Measurements from ENCODE around the gene TRIB2.

The TRIB2 gene

DNA sequence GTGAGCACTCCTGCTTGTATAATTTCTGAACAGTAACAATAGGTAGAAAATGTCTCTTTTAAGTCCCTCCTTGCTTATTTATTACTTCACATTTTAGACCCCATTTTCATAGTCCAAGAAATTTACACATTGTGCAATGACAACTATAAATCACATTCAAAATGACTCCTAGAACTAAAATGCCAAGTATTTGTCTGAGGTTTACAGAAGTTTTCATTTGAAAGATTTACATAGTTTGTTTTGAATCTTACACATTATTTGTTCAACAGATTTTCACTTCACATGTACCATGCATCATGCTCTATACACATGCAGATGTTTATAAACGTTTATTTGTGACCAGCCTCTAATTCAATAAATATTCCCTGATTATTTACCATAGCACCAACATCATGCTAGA, 15.7 kb upstream of the TRIB2 start:
- no peak for DNase-seq (ENCODE audit: low read depth)

DNA sequence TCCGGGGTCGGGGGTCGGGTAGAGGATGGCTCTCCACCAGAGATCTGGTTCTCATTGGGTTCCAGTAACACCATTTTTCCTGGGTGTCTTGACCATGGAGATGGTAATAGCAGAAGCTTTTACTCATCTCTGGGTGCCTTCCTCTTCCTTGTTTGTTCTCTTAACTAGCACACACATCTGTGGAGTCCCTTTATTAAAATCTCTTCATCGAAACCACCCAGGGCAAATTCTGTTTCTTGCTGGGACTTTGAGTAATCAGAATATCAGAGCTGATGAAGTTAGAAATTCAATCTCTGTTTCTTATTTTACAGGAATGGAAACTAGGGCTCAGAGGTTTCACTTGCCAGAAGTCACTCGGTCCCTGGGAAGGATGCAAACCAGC, 15.0 kb upstream of the TRIB2 start:
- no peak for DNase-seq (ENCODE audit: low read depth)

DNA sequence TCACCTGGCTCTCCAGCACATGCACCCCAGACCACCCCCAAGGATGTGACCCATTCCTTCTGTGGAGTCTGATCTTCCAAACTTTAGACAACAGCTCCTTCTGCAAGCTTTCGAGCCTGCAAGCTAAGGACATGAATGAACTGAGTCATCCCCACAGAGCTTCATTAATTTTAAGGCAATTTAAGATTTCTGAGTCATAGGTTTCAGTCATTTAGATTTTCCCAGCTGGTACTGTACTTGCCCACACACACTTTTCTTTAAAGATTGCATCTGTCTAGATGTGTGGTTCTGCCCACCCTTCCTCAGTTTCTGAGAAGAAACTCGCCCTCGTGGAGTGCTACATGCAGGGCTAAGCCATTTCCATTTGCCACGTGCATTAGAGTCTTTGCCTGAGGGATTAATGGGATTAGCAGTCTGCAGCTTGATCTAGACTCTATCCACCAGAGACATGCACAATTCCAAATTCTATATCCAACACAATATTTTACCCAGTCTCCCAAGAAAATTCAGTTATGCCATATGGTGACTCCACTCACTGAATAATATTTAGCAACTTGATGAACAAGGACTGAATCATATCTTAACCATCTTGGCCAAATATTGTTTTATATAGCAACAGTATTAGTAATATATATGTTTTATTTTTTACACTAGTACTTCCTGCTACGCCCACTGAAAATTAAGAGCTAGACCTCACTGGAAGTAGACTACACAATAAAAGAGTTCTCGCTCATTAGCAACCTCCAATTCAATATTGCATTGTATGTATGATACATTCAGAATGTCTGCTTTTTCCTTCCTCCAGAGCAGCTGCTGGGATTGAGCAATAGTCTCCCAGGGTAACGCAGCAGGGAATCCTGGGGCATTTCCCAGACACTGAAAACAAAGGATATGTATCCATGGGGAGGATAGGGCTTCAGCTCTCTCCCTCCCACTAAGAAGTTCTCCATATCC, 14.3 kb upstream of the TRIB2 start:
- no peak for DNase-seq (ENCODE audit: low read depth)

DNA sequence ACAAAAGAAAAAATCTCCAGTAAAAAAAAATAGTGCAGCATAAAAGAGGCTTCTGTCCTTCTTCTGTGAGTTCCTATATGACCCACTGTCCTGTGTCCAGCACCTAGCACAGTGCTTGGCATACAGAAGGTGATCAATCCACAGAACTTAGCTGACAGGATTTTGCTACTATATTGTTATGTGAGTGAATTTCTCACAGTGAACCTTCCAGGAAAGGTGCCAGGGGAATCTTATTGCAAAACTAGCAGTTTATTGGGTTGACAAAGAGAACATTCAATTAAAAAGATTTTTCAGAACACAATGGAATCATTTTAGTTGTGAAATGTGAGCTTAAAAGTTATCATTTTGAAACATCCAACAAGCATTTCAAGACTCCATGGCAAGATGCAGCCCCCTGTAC, 12.4 kb upstream of the TRIB2 start:
- DNase-seq (ENCODE audit: low read depth), result no peak

DNA sequence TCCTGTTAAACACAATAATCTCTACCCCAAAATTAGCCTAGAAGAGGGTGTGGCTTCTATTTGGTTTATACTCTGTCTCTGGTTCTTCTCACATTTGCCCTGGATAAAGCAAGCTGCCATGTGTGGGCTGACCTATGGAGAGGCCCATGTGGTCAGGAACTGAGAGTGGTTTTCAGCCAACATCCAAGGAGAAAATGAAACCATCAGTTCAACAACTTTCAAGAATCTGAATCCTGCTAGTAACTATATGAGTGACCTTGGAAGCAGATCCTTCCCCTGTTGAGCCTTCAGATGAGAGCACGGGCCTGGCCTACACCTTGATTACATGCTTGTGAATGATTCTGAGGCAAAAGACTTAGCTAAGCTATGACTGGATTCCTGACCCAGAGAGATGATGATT, 11.5 kb upstream of the TRIB2 start:
- no peak for DNase-seq (ENCODE audit: low read depth)

DNA sequence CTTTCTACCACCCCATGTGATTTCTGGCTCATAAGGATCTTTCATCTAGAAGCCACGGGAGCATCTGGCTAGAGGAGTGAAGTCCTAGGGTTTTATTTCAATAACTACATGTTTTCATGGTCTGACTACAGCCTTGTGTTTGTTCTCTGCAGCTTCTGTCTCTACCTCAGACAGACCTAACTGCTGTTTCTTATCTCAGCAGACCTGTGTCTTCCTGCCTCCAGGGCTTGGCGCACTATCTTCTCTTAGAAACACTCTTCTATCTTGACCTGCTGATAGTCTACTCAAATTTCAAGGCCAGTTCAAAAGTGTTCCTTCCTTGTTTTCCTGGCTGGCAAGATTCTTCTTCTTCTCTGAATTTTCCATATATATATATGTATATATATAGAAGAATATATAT, 11.0 kb upstream of the TRIB2 start:
- no peak for DNase-seq (ENCODE audit: low read depth)

DNA sequence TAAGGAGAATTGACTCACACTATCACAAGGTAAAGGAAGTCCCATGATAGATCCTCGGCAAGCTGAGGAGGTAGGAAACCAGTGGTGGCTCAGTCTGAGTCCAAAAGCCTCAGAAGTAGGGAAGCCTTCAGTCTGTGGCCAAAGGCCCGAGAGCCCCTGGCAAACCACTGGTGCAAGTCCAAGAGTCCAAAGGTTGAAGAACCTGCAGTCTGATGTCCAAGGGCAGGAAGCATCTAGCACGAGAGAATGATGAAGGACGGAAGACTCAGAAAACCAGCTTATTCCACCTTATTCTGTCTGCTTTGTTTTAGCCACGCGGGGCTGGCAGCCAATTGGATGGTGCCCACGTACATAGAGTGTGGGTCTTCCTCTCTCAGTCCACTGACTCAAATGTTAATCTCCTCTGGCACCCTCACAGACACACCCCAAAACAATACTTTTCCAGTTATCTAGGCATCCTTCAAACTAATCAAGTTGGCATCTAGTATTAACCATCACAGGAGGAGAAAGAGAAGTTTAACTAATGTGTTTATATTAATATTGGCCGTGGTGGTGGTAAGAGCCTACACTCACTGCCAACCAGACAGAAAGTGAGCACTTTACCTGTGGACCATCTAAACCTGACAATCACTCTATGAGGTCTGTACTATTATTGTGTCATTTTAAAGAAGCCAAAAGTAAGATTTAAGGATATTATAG, 8.1 kb upstream of the TRIB2 start:
- DNase-seq (ENCODE audit: low read depth), result no peak

DNA sequence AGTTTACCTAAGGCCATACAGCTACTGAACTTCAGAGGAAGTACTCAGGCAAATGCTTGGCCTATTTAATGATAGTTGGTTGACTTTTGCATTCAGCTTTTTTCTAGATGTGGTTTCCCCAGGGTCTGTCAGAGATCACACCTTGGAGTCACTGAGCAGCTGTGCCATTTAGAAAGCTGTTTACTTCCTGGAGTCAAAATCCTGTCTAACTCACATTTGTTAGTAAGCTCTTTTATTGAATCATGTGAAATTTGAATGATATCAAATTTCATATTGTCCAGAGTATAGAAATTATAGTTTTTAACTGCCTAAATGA, 7.6 kb upstream of the TRIB2 start:
- DNase-seq (ENCODE audit: low read depth), result no peak

DNA sequence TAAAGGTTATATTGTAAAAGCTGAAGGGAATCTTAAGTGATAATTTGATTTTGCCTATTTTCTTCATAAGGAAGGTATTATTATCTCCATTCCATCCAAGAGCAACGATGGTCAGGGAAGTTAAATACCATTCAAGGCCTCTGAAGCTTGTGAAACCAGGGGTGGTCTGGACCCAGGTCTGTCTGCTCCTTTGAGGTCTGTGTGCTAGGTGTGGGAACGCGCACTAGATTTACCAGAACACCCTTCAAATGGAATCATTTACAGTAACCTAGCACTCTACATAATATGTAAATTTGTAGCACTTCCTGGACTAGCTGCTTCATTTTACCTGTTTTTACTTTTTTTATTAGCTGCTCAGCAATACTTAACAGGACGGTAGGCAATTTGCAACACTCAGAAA, 6.4 kb upstream of the TRIB2 start:
- DNase-seq (ENCODE audit: low read depth), result no peak

DNA sequence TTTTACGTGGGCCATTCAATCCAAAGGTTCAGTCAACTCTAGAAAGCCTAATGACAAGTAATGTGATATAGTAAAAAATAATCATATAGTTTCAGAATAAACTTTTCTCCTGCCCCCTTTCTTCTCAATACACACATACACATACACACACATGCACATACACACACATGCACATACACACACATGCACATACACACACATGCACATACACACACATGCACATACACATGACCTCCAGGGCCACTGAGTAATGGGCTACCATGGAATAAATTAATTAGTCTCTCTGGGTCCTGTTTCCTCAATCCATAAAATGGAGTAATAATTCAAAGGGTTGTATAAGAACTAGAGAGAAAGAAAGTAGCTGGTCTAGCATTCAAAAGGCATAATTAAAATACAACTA, 5.4 kb upstream of the TRIB2 start:
- DNase-seq (ENCODE audit: low read depth), result no peak

DNA sequence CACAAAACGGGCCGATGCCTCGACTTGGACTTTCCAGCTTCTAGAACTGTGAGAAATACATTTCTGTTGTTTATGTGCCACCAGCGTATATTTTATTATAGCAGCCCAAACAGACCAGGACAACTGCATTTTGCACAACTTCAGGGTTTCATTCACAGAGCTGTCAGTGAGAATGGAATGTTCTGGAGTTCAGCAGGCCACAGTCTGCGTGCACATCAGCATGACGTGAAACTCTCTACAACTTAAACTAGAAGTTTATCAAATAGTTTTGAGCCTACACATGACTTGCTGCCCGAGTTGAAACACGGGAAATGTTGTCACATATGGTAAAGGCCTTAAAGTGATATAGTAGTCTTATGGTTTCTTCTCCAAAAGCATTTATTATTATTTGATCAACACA, 3.9 kb upstream of the TRIB2 start:
- no peak for DNase-seq (ENCODE audit: low read depth)

DNA sequence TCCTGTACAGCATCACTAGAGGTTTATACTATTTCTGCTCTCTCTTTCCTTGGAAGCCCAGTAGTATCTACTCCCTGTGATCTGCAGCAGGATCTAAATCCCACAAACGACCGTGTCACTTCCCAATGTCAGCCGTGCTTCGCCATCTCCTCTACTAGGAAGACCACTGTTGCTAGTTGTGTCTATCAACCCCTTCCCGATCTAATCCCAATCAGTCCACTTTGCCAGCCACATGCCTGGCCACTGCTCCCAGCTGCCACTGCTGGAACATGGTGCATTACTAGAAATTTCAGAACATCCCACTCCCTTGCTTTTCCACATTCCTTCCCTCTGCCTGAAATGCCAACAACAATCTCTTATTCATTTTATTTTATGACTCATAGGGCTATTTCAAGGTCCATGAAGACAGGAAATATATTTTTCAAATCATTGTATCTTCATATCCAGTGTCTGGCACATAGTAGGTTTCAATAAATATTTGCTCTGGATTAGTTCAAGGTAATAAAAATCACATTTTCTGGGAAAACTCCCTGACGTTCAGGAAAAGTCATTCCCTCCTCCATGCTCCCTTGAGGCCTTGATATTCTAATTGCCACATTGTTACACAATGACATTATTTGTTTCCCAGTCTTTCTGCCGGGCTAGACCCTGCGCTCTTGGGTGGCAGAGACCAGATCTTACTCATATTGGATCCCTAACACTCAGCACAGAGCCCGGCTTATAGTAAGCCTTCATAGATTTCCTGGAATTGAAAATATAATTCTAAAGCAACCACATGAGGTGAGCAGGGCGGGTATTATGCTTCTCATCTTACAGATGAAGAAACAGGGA, 2.1 kb upstream of the TRIB2 start:
- no peak for DNase-seq (ENCODE audit: low read depth)

DNA sequence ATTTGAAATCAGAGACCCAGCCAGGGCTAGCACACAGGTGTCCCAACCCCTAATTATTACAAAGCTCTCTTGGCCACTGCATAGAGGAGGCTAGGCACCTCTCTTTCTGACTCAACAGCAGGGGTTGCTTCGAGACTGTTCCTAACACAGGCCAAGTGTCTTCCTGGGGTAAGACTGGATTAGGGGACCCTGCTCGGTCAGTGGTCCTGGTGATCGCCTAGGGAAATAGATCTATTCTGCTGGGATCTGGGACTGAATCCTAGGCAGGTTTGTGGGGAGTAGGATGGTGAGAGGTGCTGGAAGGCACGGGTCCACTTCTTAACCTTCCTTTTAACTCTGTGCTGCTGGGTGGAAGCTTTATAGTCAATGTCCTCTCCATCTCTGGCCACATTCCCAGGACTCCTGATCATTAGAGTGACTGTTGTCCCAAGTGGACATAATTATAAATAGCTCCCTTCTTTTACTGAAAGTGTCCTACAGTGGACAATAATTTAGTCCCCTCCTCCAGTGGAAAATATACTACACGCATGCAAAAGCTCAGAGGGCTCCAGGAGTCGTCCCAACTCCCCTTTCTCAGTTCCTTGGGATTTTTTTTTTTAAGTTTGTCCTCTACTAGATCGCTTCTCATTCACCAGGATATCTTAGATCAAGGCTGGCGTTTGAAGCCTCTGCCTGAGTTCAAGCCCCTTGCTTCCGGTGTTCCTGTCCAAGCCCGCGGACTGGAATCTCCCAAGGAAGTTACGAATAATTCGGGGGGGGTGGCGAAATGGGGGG, 1.3 kb upstream of the TRIB2 start:
- no peak for DNase-seq (ENCODE audit: low read depth)

DNA sequence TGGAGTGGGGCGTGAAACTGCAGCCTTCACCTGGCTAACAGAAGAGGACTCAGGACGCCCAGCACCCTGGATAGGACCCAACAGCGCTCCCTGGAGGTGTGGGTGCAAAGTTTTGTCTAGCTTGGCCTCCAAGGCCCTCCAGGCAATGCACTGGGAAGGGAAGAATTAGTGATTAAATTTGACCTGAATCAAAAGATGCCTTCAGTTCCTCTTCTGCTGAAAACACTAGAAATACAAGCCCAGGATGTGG, 779 bp upstream of the TRIB2 start:
- DNase-seq (ENCODE audit: low read depth), result peak; percentile 69

DNA sequence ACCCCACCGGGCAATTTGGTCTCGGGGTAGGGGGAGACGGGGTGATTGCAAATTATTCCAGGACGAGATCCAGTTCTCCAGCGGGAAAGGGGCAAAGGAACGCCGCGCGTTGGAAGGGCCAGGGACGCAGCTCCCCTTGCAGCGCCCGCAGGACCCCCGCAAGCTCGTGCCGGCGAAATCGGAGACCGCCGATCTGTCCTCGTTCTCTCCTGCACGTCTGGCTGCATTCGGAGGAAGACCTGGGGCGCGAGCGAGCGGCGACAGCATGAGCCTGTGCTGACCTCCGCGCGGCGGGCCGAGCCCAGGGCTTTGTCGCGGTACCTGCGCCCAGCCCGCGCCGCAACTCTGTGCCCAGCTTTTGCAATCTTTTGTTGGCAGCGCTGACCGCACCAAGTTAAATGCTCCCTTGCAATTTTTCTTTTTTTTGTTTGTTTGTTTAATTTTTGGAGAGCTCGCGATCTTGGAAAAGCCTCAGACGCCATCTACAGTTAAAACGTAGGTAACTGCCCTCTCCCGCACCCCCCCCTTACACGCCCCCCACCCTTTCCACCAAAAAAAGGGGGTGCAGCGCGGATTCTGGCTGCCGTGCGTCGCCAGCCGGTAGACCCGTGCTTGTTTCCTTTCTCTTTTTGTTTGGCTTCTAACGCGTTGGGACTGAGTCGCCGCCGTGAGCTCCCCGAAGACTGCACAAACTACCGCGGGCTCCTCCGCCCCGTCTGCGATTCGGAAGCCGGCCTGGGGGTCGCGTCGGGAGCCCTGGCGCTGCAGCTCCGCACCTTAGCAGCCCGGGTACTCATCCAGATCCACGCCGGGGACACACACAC, 667 bp downstream of the TRIB2 start:
- DNase-seq (ENCODE audit: low read depth), result peak; percentile 40

DNA sequence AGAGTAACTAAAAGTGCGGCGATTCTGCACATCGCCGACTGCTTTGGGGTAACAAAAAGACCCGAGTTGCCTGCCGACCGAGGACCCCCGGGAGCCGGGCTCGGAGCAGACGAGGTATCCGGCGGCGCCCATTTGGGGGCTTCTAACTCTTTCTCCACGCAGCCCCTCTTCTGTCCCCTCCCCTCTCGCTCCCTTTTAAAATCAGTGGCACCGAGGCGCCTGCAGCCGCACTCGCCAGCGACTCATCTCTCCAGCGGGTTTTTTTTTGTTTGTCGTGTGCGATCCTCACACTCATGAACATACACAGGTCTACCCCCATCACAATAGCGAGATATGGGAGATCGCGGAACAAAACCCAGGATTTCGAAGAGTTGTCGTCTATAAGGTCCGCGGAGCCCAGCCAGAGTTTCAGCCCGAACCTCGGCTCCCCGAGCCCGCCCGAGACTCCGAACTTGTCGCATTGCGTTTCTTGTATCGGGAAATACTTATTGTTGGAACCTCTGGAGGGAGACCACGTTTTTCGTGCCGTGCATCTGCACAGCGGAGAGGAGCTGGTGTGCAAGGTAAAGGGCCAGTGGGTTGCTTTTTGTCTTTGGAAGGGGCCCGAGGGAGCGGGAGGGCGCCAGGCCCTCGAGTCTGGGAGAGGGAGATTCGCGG, 1.4 kb downstream of the TRIB2 start:
- no peak for DNase-seq (ENCODE audit: low read depth)

DNA sequence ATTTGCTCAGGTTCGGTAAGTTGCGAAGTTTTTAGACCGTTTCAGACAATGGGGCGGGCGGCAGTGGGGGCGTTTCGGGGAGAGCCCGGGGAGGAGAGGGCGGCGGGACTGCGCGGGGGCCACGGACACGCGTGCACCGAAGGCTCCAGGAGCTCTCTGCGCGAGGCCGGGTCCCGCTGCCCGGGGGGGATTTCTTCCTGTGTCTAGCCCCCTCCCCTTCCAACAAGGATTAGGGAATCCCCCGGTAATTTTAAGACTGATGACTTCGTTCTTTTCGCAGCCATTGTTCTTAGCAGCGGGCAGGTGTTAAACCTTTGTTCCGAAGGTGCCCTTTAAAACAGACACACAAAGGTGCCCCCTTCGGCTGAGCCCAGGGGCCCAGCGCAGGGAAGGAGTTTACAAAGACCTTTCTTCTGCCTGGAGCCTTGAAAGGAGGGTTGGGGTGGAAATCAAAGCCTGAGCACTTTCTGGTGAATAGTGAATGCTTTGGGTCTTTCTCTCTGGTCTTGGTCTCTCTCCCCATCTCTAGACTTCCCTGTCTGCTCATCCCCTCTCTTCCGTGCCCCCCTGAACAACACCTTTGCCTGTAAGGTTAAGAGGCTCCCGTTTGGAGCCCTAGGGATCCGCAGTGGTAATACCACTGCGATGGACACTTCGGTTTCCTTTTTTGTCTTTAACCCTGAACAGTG, 2.1 kb downstream of the TRIB2 start:
- DNase-seq (ENCODE audit: low read depth), result no peak

DNA sequence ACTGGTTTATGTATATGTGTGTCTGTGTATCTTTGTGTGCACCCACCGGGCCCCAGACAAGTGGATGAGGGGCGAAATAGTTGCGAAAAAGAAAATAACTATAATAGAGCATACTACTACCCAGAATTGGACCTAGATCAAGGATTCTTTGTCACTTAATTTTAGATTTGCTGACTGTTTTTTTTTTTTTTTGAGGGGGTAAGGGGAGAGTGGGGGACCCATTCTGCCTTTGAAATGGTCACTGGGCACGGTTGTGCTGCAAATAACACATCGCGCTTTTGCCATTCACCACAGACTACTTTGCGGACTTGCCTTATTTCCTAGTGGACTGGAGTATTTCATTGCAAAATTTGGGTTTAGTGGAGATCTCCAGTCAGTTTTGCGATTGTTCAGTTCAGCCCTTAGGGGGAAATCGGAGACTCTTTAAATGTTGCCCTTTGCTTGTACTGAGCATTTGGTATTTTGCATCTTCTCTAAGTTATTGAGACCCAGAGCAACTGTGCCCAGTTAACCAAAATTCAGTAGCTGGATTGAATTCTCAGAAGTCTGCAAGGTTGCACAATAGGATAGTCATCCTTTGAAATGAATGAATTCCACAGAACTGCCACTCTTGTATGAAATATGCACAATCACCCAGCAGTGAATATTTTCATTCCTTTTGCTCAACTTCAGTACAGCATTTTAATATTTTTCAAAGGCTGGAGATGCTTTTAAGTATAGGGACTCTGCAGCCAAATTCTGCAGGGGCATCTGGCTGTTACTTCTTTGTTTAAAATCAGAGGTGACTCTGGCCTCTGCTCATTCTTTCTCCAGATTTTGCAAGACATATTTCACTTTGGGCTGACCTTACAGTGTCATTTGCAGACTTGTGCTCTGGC, 2.9 kb downstream of the TRIB2 start:
- DNase-seq (ENCODE audit: low read depth), result no peak

DNA sequence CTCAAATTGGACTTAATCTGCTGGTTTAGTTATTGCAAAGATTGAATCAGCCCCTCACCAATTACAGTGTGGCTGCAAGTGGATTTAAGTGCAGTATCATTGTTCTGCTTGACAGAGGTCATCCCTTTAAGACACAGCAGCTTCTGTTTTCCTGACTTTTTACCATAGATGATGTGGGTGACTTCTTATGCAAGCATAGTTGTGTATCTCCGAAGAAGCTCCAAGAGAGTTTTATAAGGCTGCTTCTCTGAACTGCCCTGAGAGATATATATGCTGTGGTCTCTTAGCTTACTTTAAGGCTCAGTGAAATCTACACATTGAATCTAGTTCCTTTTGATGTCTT, 3.5 kb downstream of the TRIB2 start:
- no peak for DNase-seq (ENCODE audit: low read depth)
